SK-MEL-5 (cell line): ENCODE results near the gene MTM1. TPM values are rescaled to one million over a fixed set of nuclear protein-coding genes. Genes with fewer than 3 reads are reported as not detected.

Experiments used
- DNase-seq: peaks from one replicate; pipeline ENCODE4 v3.0.0-alpha.2; 2016; ENCODE audit warnings: low read depth, low spot score
- in situ Hi-C: cut with HindIII; loops from 2 replicates; pipeline ENCODE4 v1.10.0; 2016; ENCODE audit warnings: low sequenced_read_pairs, high pct_unique_total_duplicates, low pct_unique_long_range_greater_than_20kb
- polyA plus RNA-seq, 2 experiments: library from polyadenylated mRNA; depleted of rRNA; stranded (reverse); fragments of >200 nt; gene quantifications; 2 replicates each; pipeline ENCODE4 v1.2.3, GENCODE V29; 2015
- total RNA-seq: library from RNA; depleted of rRNA; stranded (reverse); fragments of >200 nt; shearing (Covaris generic); gene quantifications from 2 replicates; pipeline ENCODE4 v1.2.3, GENCODE V29; 2014; rRNA removed

Gene MTM1
- 9.5 TPM in 2 replicates for total RNA-seq
- polyA plus RNA-seq (2015; cell fraction: cytosol; rRNA removed), result 6.0 and 7.5 TPM in 2 replicates
- polyA plus RNA-seq (2015; cell fraction: nucleus; rRNA removed), result 5.6 and 7.2 TPM in 2 replicates

DNA sequence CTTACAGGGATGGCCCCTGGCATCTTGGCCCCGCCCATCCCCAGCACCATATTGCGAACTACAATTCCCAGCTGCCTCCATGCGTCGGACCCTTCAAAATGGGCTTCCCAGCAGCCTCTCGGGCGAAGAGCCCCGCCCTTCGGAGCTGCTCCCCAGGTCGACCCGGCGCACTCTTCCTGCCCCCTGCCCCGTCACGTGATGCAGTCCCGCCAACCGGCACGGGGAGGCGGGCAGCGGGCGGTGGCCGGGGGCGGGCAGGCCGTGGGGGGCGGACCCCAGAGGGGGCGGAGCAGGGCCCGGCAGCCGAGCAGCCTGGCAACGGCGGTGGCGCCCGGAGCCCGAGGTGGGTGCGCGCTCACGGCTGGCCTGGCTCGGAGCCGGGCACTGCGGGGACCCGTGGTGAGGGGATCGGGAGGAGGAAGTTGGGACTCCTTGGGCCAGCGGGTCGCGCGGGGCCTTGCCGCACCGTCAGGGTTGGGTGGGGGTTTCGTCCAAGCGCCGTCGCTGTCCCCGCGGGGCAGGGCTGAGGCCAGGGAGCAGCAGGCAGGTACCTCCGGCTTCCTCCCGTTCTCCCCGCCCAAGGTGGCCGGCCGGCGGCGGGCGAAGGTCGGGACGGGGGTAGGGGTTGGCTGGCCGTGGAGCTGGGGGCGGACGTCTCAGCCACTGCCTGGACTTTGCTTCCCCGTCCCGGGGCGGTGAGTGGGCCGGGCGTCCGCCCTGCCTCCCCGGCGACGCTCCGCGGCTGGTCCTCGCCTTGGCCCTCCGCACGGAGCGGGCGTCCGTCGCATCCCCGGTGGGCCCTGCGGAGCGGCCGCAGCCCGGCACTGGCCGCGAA is at the start of gene MTM1:
Gene MTM1 (plus strand): TSS at position 302 of the 835 bp plus-strand sequence. CDS start 23,994 bp downstream, outside the sequence.
- DNase-seq, result peak; percentile 95
- in situ Hi-C loops, result no loop called here

DNA sequence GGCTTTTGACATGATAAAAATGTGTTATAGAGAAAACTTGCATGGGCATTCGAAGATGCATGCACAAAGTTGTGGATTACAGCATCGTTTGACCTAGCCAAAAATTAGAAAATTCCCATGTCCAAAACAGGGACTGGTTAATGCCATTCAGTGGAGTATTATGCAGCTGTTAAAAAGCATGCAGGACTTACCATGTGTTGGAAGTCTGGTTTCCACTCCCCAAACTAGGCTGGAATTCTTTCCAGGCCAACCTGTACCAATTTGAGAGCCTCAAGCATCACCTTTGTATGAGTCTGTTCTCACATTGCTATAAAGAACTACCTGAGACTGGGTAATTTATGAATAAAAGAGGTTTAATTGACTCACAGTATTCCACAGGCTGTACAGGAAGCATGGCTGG is 45.9 kb upstream of the MTM1 start:
- no peak for DNase-seq
- in situ Hi-C loops, result no loop called here

DNA sequence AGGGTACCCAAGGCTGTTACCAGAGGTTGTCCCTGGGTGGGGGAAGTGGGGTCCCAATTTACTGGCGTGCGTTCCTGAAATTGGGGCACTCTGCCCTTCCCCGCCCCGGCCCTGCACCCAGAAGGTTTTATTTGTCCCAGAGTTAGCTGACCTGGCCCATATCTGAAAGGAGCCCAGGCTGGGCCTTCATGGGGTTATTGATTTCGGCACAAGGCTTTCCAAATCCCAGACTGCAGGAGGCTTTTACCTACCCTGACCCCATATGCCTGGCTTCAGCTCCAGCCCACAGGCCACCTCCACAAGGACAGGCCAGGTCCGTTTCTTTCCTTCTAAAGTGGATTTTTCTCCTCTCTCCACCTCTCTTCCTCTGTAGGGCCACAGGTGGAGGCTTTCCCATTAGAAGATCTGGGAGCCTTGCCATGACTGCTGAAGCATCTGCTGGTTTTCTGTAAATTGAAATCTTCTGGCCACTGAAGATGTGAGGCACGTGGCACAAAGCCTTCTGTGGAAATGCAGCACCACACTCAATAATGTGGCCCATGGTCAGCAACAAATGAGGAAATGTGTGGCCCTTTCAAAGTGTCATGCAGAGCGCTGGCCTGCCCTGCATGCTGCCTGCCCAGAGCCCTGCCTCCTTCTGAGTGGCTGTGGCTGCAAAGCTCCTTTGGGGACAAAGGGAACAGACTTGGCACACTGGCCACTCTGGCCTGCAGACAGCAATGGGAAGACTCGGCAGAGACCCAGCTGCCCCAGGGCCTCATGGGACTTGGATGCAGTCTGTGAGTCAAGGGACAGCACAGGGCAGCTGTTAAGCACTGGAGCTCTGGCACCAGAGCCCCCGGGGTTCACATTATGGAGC is 43.1 kb upstream of the MTM1 start:
- no peak for DNase-seq
- in situ Hi-C loops, result no loop called here

DNA sequence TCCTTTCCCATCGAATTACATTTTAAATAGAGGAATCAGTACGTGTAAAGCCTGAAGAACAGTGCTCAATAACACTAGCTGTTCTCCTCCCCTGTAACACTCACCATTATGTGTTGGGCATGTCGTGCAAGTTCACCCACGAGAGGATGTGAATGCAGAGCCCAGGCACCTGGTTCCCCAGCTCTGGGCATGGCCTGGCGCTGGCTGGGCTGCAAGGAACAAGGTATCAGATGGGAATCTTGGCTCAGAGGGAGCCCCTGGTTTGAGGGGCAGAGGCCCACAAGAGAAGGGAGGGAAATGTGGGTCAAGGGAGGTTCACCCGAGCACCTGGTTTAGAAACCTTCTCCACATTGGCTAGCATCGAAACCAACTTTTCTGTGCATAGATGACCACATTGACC is 41.7 kb upstream of the MTM1 start:
- in situ Hi-C loops, result no loop called here
- no peak for DNase-seq

DNA sequence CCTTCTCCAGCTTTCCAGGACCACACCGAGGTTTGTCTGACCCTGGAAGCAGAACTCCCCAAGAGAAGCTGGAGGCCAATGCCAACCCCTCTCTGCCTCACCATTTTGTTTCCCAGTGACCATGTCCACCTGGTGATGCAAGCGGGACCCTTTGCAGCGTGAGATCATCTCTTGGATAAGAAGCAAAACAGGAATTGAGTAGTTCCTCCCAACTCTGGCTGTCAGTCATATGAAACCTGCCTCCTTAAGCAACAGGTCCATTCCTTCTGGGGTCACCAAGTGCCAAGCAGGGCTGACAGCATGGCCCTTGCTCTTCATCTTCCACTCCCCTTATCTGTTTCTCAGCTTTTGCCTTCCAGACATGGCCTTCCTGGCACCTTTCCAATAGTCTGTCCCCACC is 41.3 kb upstream of the MTM1 start:
- in situ Hi-C loops, result no loop called here
- no peak for DNase-seq

DNA sequence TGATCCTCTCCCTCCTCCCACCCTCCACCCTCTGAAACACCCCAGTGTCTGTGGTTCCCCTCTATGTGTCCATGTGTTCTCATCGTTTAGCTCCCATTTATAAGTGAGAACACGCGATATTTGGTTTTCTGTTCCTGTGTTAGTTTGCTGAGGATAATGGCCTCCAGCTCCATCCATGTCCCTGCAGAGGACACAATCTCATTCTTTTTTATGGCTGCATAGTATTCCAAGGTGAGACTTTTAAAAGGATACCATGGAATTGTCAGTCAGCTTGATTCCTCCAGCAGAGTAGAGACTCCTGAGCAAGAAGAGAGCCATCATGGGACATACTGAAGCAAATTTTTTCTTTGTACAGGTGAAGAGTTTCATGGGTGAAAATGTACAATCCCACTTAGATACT is 38.8 kb upstream of the MTM1 start:
- in situ Hi-C loops, result no loop called here
- no peak for DNase-seq

DNA sequence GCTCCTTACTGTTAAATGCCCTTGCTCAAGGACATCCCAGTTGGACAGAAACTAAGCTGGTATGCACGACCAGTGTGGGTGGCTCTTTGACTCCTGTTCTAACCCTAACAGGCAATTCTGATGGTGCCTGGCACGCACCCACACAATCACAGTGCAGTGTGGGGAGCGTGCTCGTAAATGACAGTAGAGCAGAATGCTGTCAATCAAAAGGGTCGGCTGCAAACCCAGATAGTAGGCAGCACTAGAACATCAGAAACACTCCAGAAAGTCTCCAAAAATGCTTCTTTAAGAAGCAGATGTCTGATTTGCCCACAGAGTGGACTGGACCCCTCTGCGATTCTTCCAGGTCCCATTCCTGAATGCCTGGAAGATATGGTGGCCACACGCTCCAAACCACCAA is 37.6 kb upstream of the MTM1 start:
- no peak for DNase-seq
- in situ Hi-C loops, result no loop called here

DNA sequence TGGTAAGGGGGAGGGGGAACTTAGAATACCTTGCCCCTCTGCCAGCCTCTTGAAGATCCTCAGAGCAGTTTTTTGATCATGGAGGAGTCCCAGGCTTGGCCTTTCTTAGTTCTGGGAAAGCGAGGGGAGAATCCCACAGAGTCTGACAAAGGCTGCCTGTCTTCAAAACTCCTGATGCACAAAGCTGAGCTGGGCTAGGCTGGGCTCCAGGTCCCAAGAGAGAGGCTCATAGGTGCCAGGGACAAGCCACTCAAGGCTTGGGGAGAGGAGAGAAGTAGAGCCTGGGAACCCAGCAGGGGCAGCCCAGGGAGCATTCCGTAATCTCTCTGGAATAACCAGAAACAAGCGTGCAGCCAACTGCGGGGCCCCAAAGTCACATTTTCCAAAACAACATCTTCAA is 37.0 kb upstream of the MTM1 start:
- no peak for DNase-seq
- in situ Hi-C loops, result no loop called here

DNA sequence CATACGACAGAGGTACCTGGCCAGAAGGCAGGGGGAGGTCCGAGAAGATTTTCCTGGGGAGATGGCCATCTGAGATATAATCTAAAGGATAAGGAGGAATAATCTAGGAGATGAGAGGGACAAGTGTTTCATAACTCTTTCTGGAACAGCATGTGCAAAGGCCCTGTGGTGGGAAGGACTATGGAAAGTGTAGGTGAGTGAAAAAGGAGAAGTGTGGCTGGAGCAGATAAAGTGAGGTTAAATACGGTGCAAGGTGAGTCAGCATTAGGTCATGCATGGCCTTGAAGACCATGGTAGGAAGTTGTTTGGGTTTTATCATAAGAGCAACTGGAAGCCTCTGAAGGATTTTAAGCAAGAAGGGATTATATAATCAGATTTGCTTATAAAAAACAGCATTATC is 34.6 kb upstream of the MTM1 start:
- in situ Hi-C loops, result no loop called here
- no peak for DNase-seq

DNA sequence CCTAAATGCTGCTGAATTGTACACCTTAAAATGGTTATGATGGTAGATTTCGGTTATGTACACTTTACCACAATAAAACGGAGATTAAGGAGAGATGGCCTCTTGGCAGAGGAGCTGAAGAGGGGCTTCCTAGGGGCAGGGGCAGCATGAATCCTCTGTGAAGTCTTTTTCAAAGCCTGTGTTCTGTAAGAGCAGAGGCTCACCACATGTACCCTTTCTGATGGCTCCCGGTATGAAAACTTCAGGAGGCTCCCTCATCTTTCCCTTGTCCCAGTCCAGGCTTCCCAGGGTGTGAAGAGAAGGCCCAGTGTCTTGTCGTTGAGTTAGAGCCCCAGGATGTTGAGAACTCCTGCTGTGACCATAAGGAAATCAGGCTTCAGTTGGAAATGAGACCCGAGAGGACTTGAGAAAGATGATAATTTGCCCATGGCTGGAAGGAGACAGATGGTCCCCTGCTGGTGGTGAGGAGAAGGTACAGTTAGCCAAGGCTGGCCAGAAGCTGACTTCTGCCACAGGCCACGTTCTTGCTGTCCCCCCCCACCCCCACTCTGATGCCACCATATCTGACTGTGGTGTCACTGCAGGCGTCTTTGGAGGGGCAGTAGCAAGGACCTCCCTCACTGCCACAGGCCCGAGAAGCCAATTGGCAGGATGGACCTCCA is 31.8 kb upstream of the MTM1 start:
- in situ Hi-C loops, result no loop called here
- DNase-seq, result peak; percentile 2

DNA sequence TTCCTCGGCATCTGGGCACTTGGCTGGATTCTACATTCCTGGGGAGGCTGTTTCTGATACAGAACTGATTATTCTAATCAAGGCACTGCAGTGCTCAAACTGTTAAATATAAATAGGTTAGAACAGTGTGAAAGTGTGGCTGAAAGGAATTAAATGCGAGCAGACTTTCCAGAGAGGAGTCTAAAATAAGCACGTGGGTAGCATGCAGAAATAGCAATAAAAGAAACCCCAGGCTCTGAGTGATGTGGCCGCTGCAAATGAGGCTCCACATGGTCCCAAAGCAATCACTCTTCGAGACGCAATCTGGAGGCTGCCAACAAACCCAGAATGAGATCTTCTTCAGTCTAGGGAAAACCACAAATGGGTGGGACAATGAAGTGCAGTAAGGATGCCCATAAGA is 30.6 kb upstream of the MTM1 start:
- in situ Hi-C loops, result no loop called here
- DNase-seq, result no peak

DNA sequence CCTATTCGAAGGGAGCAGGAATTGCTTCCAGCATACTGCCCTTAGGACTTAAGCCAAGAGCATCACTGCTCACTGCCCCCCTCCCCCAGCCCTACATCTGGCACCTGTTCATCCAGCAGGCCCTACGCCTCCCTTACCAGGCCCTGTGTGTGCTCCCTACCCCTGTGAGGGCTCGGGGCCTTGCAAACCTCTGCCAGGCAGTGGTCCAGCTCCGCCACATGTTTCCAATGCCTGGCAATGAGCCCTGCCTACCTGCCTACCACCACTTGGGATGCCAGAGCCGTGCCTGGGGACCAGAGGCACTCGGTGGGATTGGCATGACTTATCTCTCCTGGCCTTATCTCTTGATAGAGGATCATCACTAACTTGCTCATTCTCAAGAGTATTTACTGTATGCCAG is 27.5 kb upstream of the MTM1 start:
- in situ Hi-C loops, result no loop called here
- no peak for DNase-seq

DNA sequence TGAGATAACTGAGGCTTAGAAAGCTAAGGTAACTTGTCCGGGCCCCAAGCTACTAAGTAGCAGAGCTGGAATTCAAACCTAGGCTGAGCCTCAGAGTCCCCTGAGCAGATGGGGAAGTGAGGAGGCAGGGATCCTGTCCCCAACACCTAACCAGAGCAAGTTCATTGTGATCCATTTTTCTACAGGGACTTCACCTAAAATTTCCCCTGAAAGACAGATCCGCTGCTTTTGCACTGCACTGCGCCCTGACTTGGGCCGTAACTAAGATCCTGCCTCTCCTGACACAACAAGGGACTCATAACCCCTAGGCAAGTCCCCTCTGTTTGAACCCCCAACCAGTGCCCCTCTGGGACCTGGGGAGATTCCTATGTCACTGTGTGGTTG is 25.6 kb upstream of the MTM1 start:
- in situ Hi-C loops, result no loop called here
- DNase-seq, result no peak

DNA sequence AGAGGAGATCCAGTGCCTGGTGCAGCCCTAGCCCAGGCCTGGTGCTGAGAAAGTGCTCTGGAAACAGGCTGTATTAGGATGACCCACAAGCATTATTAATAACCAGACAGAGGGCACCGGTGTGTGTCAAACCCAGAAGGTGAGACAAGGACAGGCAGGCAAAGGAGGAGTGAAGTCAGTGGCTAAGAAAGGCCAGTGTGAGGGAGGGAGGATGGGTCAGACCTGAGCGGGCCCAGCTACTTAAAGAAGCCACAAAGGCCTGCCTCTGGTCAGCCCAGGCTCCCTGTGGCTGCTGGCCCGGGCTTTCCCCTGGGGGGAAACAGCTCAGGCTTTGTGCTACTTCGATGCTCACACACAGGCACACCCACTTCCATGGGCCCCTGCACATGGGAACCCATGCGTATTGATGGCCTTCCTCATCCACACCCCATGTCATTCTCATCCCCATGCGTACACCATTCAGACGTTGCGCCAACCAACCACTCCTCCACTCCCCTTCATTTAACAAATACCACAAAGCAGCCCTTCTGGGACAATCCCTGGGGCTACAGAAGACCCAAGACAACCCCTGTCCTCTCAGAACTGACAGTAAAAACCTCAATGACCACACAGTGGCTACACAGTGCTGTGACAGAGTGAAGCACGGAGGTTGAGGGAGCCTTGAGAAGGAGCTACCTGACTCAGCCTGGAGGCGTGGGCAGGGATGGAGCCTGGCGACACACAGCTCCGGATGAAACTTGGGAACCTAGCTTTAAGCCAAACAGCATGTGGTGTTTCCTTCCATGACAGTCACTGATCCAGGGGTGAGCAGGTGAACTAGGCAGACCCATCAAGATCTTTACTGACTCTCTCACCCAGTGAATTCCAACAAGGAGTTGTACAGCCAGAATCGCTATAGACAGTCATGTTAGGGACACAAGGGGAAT is 24.9 kb upstream of the MTM1 start:
- in situ Hi-C loops, result no loop called here
- DNase-seq, result no peak

DNA sequence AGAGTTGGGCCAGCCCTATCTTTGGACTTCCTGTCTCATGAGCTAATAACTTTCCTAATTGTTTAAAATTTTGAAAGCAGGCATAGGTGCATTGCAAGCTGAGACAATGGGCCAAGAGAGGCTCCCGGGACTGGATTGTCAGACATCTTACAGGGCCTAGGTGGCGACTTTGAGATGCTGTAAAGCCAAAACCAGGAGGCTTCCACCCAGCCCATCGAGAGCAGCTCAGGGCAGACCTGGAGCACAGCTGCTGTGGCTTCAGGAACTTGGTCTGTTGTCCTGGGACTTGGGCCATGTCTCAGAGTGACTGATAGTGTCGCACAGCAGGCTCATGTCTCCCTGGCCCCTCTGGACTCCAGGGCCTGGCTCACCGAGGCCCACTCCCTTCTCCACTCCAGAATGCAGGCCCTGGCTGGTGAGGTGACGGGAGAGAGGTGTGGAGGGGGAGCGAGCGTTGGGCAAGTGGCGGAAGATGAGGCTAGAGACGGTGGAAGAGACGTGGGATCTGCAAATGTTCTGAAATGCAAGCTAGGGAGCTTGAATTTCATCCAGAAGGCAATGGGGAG is 24.1 kb upstream of the MTM1 start:
- in situ Hi-C loops, result no loop called here
- peak; percentile 25 for DNase-seq

DNA sequence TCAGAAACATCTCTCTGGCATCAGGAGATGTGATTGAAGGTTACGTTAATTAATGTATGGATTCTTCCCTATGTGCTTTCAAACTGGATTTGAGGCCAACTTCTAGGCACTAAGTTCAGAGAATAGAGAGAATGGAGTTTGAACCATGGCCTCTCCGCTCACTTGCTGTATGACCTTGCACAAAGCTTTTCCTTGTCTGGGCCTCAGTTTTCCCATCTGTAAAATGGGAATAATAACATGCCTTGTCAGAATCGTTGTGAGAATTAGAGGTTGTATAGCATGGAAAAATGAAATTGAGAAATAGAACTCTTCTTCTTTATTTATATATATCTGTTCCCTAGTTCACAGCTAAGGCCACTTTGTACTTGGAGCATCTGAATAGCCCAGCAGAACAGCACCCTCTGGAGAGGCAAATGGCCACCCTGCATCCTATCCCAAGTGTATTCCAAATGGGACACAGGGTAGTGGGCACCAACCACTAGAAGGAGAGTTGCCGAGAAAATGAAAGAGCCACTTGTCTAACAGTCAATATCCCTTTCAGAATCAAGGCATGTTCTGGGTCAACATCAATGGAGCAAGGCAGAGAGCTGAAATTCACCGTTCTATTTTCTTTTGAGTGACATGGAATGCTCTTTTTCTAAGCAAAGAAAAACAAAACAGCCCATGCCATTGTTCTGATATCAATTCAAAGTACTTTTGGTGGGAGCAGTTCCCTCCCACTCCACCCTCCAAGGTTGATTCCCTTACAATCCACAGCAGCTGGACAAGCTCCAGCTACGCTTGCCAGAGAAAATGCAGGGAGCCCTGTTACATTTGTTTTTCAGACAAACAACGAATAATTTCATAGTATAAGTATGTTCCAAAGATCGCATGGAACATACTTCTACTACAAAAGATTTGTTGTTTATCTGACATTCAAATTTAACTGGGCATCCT is 23.3 kb upstream of the MTM1 start:
- no peak for DNase-seq
- in situ Hi-C loops, result no loop called here
